ENCODE results near the gene CTNNA1.

DNA sequence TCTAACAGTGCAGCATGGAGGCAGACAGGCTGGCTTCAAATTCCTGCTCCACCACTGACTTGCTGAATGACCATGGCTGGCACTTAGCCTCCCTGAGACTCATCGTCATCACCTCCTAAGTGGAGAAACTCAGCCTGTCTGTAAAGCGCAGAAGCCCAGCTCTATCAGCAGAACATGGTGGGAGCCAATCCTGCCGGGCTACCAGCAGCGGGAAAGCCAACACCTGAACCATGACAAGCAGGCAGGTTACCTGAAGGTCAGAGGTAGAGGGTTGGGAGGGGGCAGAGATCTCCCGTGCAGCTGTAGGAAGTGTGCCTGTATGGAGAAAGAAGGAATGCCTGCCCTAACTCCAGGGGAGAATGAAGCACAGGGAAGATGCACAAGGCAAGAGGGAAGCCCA is 194.6 kb downstream of the CTNNA1 start:
- TF ChIP-seq CTCF (IDR thresholded peaks at IDR 0.05) (no peak), EZH2phosphoT487 (IDR thresholded peaks at IDR 0.05; ENCODE audit: borderline replicate concordance, low read depth) (no peak), FOXM1 (IDR thresholded peaks at IDR 0.05; ENCODE audit: low read depth) (no peak), RAD21 (IDR thresholded peaks at IDR 0.05; ENCODE audit: low read length) (no peak), GABPA (IDR thresholded peaks at IDR 0.05; ENCODE audit: low read depth) (no peak), TEAD4 (IDR thresholded peaks at IDR 0.05; ENCODE audit: borderline replicate concordance, insufficient read depth) (no peak), RCOR1 (IDR thresholded peaks at IDR 0.05; ENCODE audit: low read length) (no peak), CHD2 (IDR thresholded peaks at IDR 0.05; ENCODE audit: low read length, partially characterized antibody) (no peak), TAF1 (IDR thresholded peaks at IDR 0.05; ENCODE audit: borderline replicate concordance, low read depth, low read length) (no peak)
- TF ChIP-seq, protein P1, sequence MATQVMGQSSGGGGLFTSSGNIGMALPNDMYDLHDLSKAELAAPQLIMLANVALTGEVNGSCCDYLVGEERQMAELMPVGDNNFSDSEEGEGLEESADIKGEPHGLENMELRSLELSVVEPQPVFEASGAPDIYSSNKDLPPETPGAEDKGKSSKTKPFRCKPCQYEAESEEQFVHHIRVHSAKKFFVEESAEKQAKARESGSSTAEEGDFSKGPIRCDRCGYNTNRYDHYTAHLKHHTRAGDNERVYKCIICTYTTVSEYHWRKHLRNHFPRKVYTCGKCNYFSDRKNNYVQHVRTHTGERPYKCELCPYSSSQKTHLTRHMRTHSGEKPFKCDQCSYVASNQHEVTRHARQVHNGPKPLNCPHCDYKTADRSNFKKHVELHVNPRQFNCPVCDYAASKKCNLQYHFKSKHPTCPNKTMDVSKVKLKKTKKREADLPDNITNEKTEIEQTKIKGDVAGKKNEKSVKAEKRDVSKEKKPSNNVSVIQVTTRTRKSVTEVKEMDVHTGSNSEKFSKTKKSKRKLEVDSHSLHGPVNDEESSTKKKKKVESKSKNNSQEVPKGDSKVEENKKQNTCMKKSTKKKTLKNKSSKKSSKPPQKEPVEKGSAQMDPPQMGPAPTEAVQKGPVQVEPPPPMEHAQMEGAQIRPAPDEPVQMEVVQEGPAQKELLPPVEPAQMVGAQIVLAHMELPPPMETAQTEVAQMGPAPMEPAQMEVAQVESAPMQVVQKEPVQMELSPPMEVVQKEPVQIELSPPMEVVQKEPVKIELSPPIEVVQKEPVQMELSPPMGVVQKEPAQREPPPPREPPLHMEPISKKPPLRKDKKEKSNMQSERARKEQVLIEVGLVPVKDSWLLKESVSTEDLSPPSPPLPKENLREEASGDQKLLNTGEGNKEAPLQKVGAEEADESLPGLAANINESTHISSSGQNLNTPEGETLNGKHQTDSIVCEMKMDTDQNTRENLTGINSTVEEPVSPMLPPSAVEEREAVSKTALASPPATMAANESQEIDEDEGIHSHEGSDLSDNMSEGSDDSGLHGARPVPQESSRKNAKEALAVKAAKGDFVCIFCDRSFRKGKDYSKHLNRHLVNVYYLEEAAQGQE (IDR thresholded peaks at IDR 0.05; ENCODE audit: low read depth, low read length), result no peak

Measured in SK-N-SH (cell line).